Skeletal muscle tissue (tissue), 4 donors: ENCODE results near the gene MAP4K3. TPM values are rescaled to one million over a fixed set of nuclear protein-coding genes. Genes with fewer than 3 reads are reported as not detected.
"Not testable (repeated sequence)": the region's sequence is repeated elsewhere in the genome, so short reads cannot be mapped to it uniquely, and the experiment has no call there.

Experiments
- H3K27ac ChIP-seq: one replicate; pipeline ENCODE4 v1.7.0; 2013; ENCODE audit warnings: mild to moderate bottlenecking, low read depth, low read length, inconsistent platforms
- H3K27me3 ChIP-seq, 3 donors: one replicate each; pipeline ENCODE4 v1.7.0; 2013; ENCODE audit warnings: low read length in 3 of 3; ENCODE audit not compliant: control insufficient read depth in 3 of 3, insufficient read depth in 3 of 3
- H3K36me3 ChIP-seq, 3 donors: one replicate each; pipeline ENCODE4 v1.7.0; 2013; ENCODE audit warnings: low read length in 3 of 3; ENCODE audit not compliant: control insufficient read depth in 3 of 3, insufficient read depth in 3 of 3
- H3K4me1 ChIP-seq, 3 donors: one replicate each; pipeline ENCODE4 v1.7.0; 2013; ENCODE audit warnings: low read length in 3 of 3, mild to moderate bottlenecking in 3 of 3; ENCODE audit not compliant: control insufficient read depth in 3 of 3, insufficient read depth in 3 of 3
- H3K4me3 ChIP-seq, 3 donors: one replicate each; pipeline ENCODE4 v1.7.0; 2013; ENCODE audit warnings: low read length in 3 of 3
- H3K9ac ChIP-seq, 3 donors: one replicate each; pipeline ENCODE4 v1.7.0; 2013; ENCODE audit warnings: low read length in 3 of 3, mild to moderate bottlenecking in 3 of 3, moderate library complexity in 2 of 3, low read depth in 1 of 3
- H3K9me3 ChIP-seq, 3 donors: one replicate each; pipeline ENCODE4 v1.7.0; 2013; ENCODE audit warnings: low read length in 3 of 3; ENCODE audit not compliant: control insufficient read depth in 3 of 3
- total RNA-seq: library from RNA; depleted of rRNA; stranded (reverse); fragments of >200 nt; gene quantifications from one replicate; pipeline ENCODE4 v1.2.3, GENCODE V29; 2014
- donor health status: Osteomylitis.

Gene MAP4K3
- total RNA-seq, 1 donor from 2014 or later, result 59.5 TPM

DNA sequence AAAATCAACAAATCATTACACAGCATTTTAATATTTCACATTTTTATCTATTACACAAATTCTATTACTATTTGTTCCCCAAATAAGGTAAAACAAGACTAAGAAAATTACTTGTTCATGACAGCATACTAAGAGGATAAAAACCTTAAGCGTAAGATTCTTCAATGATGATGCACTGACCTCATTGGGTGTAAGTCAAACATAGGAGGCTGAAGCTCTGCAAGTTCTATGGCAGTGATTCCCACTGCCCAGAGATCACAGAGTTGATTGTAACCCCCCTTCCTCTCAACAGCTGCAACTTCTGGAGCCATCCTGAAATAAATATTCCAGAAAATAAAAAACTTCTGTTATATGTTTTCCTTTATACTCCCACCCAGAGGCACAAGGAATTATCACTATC is 111.1 kb downstream of the MAP4K3 start:
- no peak overlapping the region for H3K27ac ChIP-seq
- no peak overlapping the region for H3K9ac ChIP-seq
- no peaks in the 10 kb centered on the region for H3K27me3 ChIP-seq
- no peaks in the 10 kb centered on the region for H3K4me1 ChIP-seq
- H3K36me3 ChIP-seq, result peaks cover 2 to 23% (median 19%) of the 10 kb centered on the region in 3 donors
- H3K9me3 ChIP-seq, result no peaks in the 10 kb centered on the region
- H3K4me3 ChIP-seq, result no peak overlapping the region

DNA sequence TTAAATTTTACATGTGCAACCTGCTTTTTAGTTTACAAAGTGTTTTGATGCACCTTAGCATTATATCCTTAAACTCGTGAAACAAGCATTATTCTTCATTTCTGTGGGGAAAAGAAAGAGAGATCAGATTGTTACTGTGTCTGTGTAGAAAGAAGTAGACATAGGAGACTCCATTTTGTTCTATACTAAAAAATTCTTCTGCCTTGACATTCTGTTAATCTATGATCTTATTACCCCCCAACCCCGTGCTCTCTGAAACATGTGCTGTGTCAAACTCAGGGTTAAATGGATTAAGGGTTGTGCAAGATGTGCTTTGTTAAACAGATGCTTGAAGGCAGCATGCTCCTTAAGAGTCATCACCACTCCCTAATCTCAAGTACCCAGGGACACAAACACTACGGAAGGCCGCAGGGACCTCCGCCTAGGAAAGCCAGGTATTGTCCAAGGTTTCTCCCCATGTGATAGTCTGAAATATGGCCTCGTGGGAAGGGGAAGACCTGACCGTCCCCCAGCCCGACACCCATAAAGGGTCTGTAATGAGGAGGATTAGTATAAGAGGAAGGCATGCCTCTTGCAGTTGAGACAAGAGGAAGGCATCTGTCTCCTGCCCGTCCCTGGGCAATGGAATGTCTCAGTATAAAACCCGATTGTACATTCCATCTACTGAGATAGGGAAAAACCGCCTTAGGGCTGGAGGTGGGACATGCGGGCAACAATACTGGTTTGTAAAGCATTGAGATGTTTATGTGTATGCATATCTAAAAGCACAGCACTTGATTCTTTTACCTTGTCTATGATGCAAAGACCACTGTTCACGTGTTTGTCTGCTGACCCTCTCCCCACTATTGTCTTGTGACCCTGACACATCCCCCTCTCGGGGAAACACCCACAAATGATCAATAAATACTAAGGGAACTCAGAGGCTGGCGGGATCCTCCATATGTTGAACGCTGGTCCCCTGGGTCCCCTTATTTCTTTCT is 115.7 kb downstream of the MAP4K3 start:
- H3K27me3 ChIP-seq, H3K4me3 ChIP-seq, H3K4me1 ChIP-seq, H3K9ac ChIP-seq, H3K27ac ChIP-seq, H3K9me3 ChIP-seq: not testable (repeated sequence)
- H3K36me3 ChIP-seq, result peaks cover 2 to 11% (median 6%) of the 10 kb centered on the region in 3 donors

DNA sequence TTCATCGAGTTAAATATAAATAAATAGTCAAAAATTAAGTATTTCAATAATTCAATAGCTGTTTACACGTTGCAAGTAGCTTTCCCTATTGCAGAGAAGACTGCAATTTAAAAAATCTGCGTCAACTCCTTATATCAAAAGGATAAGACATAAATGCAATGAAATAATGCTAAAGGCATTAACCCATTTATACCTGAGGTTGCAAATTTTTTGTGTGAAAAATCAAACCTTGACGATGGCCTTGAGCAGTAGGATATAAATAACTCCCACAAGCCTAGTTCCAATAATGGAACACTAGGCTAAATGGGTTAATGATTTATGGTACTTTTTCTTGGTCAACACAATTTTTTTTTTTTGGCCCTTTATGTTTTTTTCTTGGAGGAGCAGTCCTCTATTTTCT is 116.9 kb downstream of the MAP4K3 start:
- no peaks in the 10 kb centered on the region for H3K4me1 ChIP-seq
- no peak overlapping the region for H3K4me3 ChIP-seq
- no peaks in the 10 kb centered on the region for H3K9me3 ChIP-seq
- no peak overlapping the region for H3K9ac ChIP-seq
- H3K36me3 ChIP-seq, result peaks cover 0 to 5% (median 0%) of the 10 kb centered on the region in 3 donors
- no peak overlapping the region for H3K27ac ChIP-seq
- H3K27me3 ChIP-seq, result no peaks in the 10 kb centered on the region

DNA sequence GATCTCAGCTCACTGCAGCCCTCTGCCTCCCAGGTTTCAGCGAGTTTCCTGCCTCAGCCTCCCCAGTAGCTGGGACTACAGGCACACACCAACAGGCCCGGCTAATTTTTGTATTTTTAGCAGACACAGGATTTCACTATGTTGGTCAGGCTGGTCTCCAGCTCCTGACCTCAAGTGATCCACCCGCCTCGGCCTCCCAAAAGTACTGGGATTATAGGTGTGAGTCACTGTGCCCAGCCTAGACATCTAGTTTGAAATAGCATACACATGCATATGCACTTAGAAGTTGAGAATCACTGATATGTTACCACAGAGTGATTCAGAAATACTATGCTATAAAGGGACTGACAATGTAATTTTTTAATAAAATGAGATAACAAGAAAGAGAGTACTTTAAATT is 123.5 kb downstream of the MAP4K3 start:
- Histone ChIP-seq H3K27ac (no peak overlapping the region), H3K36me3 (peaks cover 3 to 25% (median 19%) of the 10 kb centered on the region in 3 donors), H3K27me3 (no peaks in the 10 kb centered on the region), H3K4me3 (no peak overlapping the region), H3K4me1 (no peaks in the 10 kb centered on the region), H3K9ac (no peak overlapping the region), H3K9me3 (no peaks in the 10 kb centered on the region)

DNA sequence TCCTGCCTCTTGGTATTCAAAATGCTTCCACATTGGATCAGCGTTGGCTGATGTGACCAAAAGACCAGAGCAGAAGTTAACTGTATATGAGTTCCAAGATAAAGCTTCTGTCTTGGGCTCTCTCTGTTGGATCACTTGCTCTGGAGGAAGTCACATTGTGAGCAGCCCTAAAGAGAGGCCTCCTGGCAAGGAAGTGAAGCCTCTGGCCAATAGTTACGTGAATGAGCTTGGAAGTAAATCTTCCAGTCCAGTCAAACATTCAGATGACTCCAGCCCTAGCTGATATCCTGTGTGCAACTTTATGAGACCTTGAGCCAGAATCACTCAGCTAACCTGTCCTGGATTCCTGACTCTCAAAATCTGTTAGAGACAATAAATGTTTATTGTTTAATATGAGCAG is 125.6 kb downstream of the MAP4K3 start:
- peaks cover 3 to 25% (median 22%) of the 10 kb centered on the region in 3 donors for H3K36me3 ChIP-seq
- no peaks in the 10 kb centered on the region for H3K9me3 ChIP-seq
- H3K27me3 ChIP-seq, result no peaks in the 10 kb centered on the region
- H3K27ac ChIP-seq, result no peak overlapping the region
- H3K4me1 ChIP-seq, result no peaks in the 10 kb centered on the region
- H3K4me3 ChIP-seq, result no peak overlapping the region
- H3K9ac ChIP-seq, result no peak overlapping the region

DNA sequence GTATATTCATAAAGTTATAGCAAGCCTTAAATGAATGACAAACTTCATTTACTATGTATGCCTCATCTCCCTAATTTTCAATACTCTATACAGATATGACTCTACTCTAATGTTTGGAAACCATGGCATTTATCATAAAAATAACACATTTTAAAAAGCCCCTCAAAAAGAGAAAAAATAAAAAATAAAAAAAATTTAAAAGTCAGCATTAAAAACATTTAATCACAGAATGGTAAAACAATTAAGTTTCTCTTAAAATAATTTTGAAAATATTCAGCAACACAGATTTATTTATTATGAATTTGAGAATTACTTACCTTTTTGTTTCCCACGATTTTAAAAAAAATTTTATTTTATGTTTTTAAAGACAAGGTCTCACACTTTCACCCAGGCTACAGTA is 128.3 kb downstream of the MAP4K3 start:
- H3K36me3 ChIP-seq, result peaks cover 3 to 21% (median 15%) of the 10 kb centered on the region in 3 donors
- no peak overlapping the region for H3K27ac ChIP-seq
- no peak overlapping the region for H3K4me3 ChIP-seq
- no peaks in the 10 kb centered on the region for H3K27me3 ChIP-seq
- no peaks in the 10 kb centered on the region for H3K4me1 ChIP-seq
- no peaks in the 10 kb centered on the region for H3K9me3 ChIP-seq
- no peak overlapping the region for H3K9ac ChIP-seq

DNA sequence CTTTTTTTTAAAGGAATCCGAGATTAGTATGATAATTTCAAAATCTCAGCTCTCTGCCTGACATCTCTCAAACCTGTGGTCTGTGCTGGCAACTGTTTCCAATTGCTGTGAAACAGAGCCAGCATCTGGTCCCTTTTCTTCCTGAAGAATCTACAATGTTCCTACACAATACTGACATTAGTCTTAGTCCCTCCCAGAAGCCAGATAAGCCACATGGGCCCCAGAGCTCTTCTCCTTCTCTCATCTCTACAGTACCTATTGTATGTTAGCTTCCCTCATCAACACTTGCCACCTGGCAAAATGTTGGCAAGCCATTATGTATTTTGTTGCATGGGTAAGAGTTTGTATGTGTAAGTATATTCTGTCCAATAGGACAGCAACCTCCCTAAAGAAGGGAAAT is 130.5 kb downstream of the MAP4K3 start:
- H3K27me3 ChIP-seq, result no peaks in the 10 kb centered on the region
- H3K4me3 ChIP-seq, result no peak overlapping the region
- no peak overlapping the region for H3K9ac ChIP-seq
- no peaks in the 10 kb centered on the region for H3K4me1 ChIP-seq
- peaks cover 2 to 15% (median 5%) of the 10 kb centered on the region in 3 donors for H3K36me3 ChIP-seq
- H3K9me3 ChIP-seq, result no peaks in the 10 kb centered on the region
- no peak overlapping the region for H3K27ac ChIP-seq

DNA sequence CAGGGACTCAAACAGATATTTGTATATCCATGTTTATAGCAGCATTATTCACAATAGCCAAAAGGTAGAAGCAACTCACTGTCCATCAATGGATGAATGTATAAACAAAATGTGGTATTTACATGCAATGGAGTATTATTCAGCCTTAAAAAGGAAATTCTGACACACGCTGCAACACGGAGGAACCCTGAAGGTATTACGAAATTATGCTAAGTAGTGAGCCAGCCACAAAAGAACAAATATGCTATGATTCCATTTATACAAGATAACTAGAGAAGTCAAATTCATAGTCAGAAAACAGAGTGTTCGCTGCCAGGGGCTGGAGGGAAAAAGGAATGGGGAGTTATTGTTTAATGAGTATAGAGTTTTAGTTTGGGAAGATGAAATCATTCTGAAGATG is 132.4 kb downstream of the MAP4K3 start:
- no peak overlapping the region for H3K4me3 ChIP-seq
- no peak overlapping the region for H3K27ac ChIP-seq
- H3K36me3 ChIP-seq, result peaks cover 0 to 6% (median 0%) of the 10 kb centered on the region in 3 donors
- no peaks in the 10 kb centered on the region for H3K9me3 ChIP-seq
- H3K4me1 ChIP-seq, result no peaks in the 10 kb centered on the region
- no peaks in the 10 kb centered on the region for H3K27me3 ChIP-seq
- no peak overlapping the region for H3K9ac ChIP-seq

DNA sequence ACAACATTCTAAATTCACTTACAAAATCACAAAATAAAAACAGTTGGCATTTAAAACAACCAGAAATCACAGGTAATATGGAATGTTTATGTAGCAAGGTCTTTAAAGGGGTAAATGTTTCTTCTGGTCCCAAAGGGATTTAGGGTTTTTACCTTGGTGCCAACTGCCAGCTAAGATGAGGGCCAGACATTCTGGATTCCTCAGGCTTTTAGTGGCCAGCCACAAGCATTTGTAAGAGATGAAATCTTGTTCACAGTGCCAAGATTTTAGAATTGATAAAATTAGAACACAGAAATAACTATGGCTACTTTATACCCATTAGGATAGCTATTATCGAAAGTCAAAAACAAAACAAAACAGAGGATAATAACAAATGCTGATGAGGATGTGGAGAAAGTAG is 132.9 kb downstream of the MAP4K3 start:
- no peak overlapping the region for H3K9ac ChIP-seq
- peaks cover 0 to 6% (median 2%) of the 10 kb centered on the region in 3 donors for H3K36me3 ChIP-seq

DNA sequence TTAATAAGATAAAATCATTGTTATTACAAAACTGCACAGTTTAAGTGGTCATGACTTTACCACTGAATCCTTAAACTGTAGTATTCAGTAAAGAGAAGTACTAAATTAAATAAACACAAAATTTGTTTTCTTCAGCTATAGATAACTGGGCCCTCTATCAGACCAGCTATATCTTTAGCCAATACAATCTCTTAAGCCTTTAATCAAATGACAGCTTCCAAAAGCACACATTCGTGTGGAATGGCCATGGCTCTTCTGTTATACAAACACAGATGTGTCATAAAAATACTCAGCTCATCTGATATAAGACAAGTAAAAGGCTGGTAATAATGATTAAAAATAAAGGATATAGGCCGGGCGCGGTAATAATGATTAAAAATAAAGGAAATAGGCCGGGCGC is 135.7 kb downstream of the MAP4K3 start:
- Histone ChIP-seq H3K4me3 (no peak overlapping the region), H3K4me1 (no peaks in the 10 kb centered on the region), H3K36me3 (peaks cover 0 to 7% (median 6%) of the 10 kb centered on the region in 3 donors), H3K9ac (peak overlapping the region in 1 of 3 donors; percentile 35), H3K27me3 (no peaks in the 10 kb centered on the region), H3K27ac (no peak overlapping the region), H3K9me3 (no peaks in the 10 kb centered on the region)

More for the DNA sequence above, 132.9 kb downstream of the MAP4K3 start:
- no peak overlapping the region for H3K27ac ChIP-seq
- no peak overlapping the region for H3K4me3 ChIP-seq
- no peaks in the 10 kb centered on the region for H3K9me3 ChIP-seq
- H3K27me3 ChIP-seq, result no peaks in the 10 kb centered on the region
- H3K4me1 ChIP-seq, result no peaks in the 10 kb centered on the region
